HG03575 (cell line): Measurements from ENCODE around the gene HMCN1.
"Not testable (repeated sequence)": the region's sequence is repeated elsewhere in the genome, so short reads cannot be mapped to it uniquely, and the experiment has no call there.

Source experiments
- ATAC-seq: cut with Tn5 transposase; IDR thresholded peaks from one replicate; pipeline ENCODE4 v1.9.1; 2021; ENCODE audit not compliant: unreplicated experiment, insufficient number of reproducible peaks, low FRiP score; ENCODE audit errors: extremely low read depth

HMCN1 gene

DNA sequence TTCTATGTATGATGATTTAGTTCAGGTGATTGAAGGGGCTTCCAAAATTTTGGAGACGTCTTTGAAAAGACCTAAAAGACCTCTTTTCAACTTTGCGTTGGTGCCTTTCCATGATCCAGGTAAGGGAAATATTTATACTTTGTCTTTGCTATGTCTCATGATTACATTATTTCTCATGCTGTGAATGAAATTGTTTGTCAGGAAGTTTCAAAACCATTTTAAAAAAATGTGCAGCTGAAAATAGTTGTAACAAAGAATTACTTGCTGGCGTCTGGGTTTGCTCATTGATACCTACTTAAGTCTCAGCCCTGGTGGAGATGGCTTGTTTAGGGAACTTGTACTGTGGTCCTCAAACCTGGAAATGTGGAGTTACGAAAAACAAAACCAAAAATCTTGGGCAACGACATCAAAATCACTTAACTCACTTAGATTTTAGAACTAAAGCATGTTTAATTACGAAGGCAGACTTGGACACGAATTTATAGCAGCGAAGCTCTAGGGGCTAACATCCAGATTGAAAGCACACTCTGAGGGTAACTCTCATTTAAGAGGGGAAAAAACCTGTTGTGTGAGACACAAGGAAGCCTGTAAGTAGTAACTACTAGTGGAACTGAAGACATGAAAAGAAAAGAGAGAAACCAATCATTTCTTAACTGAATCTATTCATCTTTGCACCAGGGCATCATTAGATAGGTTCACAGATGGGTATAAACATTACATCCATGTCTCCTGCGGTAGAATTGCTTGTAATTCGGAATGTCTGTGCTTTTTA is 924 bp downstream of the HMCN1 start:
- no peak for ATAC-seq

DNA sequence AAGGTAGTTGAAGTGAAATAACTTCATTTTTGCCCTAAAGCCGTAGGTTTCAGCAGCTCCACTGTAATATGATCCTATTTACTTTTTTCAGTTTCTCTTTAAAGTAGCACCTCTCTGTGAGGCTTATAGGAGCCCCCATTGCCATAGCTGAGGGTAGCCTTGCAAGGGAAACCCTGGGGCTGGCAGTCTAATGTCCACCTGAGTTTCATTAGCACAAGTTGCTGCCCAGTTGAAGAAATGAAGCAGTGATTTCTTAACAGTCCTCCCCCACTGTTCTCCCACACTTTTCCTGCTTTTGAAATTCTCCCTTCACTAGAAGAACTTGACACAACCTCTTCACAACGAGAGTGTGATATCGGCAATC is 1.5 kb downstream of the HMCN1 start:
- no peak for ATAC-seq

DNA sequence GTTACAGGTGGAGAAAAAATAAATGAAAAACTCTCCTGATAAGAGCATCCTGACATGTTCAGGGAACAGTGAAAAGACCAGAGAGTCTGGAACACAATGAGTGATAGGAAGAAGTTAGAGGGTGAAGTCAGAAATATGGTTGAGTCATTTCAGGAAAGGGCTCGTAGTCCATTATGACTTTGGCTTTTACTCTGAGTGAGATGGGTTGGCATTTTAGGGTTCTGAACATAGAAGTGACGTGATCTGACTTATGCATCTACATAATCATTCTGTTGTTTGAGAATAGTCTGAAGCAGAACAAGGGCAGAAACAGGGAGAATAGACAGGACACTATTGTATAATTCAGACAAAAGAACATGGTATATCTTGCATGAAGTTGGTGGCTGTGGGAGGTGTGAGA is 5.8 kb downstream of the HMCN1 start:
- peak; percentile 63 for ATAC-seq

DNA sequence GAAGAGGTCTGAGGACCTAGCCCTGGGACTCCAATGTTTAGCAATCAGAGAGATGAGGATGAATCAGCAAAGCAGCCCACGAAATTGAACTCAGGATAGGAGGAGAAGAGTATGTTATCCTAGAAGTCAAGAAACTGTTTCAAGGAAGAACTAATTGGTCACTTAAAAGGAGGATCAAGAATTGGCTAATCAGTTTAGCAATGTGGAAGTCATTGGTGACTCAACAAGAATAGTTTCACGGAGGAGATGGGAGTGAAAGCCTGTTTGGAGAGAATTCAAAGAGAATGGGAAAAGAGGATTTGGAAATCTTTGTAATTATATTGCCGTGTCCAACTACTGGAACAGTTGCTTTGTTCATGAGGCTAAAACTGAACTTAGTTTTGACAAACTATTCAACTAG is 7.4 kb downstream of the HMCN1 start:
- no peak for ATAC-seq

DNA sequence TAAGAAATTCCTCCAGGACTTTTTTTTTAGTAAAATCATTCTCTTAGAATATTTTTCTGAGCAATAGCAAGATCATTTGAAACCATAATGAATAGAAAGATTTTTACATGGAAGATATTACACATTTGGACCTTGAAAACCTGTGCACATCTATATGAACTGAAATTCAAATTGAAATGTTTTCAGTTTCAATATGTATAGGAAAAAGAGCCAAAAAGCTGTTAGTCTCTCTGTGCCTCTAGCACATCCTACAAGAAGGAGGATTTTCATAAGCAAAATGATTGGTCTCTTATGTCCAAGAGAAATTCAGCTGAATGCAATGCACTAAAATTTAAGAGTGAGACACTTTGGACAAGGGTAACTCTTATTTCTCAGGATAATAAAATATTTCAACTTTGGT is 8.2 kb downstream of the HMCN1 start:
- ATAC-seq, result no peak

DNA sequence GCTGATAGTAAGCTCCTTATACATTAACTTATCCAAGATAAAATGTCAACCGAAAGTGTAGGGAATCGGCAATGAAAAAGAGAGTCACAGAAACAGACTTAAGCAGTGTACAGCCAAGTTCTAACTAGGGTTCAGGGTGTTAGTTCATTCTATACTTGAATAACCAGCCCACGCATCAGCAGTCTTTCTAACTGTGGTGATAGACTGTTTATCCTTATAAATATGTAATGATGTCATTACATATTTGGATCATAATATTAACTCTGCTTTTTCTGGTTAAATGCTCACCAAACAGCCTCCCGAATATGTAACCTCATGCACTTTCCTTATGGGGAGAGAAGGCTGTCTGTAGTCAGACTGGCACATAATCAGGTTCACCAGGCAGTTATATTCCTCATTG is 11.0 kb downstream of the HMCN1 start:
- no peak for ATAC-seq

DNA sequence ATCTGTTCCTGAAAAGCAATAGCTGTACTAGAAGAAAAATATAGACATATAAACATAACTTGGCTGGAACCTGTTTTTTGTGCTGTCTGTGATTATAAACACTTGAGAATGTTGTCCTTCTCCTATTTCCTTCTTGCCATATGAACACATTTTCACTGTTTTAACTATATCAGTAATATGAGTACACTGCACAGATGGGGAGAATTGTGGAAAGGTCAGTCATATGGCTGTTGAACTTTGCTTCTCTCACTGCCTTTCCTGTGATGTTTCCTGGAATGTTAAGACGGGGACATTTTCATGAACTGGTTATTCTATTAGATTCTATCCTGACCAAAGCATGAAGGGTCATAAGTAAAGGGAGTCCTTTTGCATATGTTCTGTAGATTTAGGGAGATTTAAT is 24.9 kb downstream of the HMCN1 start:
- ATAC-seq, result no peak

DNA sequence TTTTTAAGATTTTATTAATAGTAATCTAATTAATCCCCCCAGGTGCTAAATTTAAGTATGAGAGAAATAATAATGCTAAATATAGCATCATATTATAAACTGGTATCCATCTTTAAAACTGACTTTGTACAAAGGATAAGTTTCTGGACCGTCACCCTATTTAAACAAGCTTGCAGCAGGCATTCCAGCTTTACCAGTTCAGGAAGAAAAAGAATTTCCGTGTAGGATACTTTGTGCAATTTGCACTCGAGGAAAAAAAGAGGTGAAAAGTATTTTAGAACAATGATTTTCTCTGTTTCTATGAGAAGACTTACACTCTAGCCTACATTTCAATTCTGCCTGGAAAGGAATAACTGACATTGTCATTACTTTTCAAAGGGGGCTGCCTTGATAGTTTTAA is 27.6 kb downstream of the HMCN1 start:
- no peak for ATAC-seq

DNA sequence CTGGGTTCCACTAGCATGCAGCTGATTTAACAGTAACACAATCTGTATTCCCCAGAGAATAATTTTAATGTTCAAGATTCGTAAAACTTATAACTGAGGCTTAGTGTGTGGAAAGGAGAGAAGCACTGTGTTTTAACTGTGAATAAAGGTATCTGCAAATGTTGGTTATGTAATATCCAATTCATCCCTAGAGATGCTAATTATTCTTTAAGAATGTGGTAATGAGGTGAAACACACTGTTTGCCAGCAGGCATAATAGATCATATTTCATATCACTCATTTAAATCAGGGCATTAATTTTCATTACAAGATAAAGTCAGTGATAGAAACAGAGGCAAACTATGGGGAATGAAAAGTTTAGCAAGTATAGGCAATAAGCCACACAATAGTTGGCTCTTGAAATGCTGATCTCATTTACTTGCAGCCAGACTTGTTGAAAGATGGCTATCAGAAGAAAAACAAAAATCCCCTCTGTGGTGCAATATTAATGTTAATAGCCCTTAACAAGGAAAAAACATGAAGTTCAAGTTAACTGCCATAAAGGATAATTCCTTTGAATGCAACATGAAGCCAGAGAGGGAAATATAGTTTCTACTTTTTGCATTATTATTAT is 33.4 kb downstream of the HMCN1 start:
- no peak for ATAC-seq

DNA sequence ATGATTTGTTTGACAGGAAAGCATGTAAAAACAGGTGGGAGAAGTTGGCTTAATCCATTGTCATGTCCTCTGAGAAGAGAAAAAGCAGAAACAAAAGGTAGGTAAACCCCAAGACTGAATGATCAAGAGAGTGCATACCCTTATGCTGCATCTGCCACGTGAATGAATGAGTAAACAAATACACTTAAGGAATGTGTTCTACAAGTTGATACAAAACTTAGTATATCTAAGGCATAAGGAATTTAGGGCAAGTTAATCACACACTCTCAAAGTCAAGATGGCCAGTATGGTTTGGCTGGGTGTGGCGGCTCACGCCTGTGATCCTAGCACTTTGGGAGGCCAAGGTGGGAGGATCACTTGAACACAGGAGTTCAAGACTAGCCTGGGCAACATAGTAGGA is 34.2 kb downstream of the HMCN1 start:
- no peak for ATAC-seq

DNA sequence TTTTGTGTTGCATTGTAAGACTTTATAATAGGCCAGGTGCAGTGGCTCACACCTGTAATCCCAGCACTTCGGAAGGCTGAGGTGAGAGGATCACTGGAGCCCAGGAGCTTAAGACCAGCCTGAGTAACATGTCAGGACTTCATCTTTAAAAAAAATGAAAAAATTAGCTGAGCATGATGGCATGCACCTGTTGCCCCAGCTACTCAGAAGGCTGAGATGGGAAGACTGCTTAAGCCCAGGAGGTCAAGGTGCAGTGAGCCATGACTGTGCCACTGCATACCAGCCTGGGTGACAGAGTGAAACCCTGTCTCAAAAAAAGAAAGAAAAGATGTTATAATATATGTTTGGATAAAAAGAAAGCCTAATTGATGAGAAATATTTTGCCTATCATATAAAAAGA is 34.9 kb downstream of the HMCN1 start:
- no peak for ATAC-seq

DNA sequence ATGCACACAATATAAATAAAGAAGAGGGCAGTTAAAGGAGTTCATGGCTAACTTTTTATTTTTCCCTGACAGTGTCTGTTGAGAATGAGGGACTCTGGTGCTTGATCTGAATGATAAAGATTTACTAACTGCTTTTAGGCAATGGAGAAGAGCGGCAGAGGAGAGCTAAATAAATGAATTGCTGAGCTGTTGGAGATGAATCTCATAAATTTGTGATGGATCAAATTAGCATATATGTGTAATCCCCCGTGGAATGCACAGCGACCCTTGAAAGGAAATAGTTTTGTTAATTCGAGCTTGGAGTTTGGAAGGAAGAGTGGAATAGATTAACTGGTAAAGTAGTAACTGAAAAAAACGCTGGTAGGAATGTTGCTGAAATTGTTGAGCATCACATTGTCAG is 40.2 kb downstream of the HMCN1 start:
- no peak for ATAC-seq

DNA sequence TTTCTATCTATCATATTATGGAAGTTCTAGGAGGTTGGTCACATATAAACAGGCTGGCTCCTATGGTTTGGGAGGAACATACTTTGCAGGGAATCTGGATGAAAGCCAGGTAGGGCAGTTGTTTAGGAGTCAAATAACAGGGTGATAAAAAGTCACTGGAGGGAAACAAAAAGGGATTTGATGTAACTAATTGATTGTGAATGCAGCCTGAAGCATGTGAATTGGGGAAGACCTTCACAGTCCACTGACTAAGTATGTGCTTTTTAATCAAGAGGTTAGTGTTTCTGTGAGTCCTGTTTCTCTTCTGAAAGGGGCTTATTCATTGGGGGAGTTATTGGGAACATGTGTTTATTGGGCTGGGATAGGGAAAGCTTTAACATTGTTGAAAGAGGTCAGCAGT is 41.3 kb downstream of the HMCN1 start:
- no peak for ATAC-seq

DNA sequence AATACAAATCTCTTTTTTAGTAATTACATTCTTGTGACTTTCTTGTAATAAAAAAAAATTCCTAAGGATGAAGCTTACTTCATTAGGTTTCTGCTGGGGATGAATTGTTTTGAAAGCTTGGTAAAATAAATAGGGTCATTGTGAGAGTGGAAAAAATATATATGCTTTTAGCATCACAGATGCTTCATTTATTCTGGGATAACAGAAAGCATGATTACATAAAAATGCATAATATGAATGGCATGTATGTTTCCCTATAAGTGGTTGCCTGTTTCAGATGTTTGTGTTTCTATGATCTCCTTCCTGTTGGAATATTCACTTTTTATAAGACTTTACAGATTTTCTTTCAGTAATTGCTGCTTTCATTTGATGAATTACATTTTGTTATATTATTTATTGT is 42.3 kb downstream of the HMCN1 start:
- no peak for ATAC-seq

DNA sequence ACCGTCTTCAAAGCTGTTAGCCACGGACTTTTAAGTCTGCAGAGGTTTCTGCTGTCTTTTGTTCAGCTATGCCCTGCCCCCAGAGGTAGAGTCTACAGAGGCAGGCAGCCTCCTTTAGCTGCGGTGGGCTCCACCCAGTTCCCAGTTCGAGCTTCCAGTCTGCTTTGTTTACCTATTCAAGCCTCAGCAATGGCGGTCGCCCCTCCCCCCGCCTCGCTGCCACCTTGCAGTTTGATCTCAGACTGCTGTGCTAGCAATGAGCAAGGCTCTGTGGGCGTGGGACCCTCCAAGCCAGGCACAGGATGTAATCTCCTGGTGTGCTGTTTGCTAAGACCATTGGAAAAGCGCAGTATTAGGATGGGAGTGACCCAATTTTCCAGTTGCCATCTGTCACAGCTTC is 49.7 kb downstream of the HMCN1 start:
- not testable (repeated sequence) for ATAC-seq

DNA sequence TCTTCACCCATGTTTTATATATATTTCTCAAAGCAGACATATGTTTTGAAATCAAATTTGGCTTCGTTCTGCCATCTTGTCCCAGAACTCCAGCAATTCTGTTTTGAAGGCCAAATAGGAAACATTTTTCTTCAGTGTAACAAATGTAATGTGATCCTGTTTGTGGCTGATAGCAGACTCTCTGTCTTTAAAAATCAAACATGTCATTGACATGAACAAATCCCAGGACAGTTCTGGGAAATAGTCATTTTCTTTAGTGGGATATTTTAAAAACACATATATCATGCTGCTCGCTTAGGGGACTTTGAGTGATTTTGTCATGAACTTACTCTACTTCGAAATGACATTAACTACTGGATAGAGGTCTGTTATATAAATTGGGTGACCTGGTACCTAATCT is 51.4 kb downstream of the HMCN1 start:
- ATAC-seq, result no peak

DNA sequence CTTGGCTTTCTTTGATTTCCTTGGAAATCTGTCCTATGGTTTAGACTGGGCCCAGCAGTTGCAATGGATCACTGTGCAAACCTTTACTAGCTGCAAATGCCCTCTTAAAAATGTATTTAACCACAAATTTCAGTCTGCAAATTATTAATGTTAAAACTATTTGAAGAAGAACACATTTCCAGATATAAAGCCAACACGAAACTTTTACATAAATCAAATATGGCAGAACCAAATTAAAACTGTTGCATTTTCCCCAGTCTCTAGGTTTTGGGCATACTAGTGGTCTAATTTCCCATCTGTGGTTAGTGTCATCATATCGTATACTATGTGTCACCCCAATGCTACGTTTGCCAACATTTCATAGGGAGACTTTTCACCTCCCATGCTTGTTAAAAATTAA is 52.3 kb downstream of the HMCN1 start:
- no peak for ATAC-seq

DNA sequence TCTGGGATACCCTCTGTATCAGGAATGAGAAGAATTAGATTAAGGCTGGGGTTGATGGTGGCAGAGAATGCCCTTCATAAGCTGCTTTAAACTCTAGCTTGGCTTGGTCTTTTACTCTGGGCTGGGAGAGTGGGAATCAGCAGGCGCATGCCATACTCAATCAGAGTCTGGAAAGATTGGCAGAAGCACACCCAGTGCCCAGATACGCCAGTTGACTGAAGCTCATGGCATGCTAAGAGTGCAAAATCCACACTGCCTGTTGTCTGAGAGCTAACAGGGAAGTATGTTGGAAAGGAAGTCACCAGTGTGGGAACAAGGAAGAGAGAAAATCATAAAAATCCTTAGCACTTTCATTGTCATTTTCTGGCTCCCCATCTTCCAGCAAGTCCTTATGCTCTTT is 53.0 kb downstream of the HMCN1 start:
- no peak for ATAC-seq

DNA sequence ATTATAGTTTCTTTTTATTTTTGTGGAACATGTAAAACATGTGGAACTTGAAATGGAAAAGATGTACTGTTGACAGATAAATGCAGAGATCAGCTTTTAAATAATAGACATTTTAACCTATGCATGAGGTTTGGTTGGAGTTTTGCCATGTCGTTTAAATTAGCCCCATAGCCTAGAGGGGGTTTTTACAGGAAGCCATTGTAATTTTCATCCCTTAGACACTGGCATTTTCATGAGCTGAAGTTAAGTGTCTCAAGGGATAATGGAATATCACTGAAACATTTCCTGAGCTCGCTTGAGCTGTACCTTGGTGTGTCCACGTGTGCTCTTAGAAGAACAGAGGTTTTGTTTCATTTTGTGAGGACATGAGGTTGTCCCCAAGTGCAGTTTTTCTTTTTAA is 54.2 kb downstream of the HMCN1 start:
- no peak for ATAC-seq

DNA sequence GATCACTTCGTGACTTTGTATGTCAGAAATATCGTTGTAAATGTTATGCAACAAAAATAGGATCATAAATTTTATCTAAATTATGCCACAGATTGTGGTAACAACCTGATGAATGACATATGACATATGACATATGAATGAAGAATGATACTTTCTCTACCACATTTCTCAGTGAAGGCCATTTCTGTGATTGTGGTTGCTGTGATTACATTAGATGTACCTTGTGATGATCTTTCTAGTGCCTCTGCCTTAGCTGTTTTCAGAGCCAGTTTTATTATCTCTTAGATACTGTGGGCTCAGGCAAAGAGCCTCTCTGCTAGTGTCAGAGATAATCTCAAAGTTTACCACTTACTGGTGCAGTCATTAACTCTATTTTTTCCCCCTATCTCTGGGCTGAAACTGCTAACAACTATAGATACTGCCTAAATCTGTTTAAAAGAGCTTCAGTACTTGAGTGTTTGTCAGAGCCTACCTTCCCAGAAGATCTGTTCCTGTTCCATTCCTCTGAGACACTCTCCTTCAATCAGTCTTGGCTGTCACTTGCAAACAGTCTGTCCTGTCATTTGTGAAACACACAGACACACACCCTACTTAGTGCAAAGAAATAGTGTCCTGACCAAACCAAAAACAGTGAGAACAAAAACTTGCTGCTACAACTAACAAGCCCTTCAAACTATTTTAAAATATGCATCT is 55.5 kb downstream of the HMCN1 start:
- ATAC-seq, result no peak
